Endothelial cell (in vitro differentiated cells): ENCODE measurements around the gene SLC38A6. TPM values are rescaled to one million over a fixed set of nuclear protein-coding genes. Genes with fewer than 3 reads are reported as not detected.

ENCODE experiments used
- DNase-seq: peaks from one replicate; pipeline ENCODE4 v3.0.0; 2021; ENCODE audit warnings: low spot score
- H3K27ac Mint-ChIP-seq: one replicate; pipeline ENCODE4 v1.8.0; 2021; ENCODE audit warnings: mixed read lengths, inconsistent platforms; ENCODE audit not compliant: unreplicated experiment
- H3K27me3 Mint-ChIP-seq: one replicate; pipeline ENCODE4 v1.8.0; 2021; ENCODE audit warnings: mild to moderate bottlenecking, moderate library complexity, mixed read lengths, inconsistent platforms; ENCODE audit not compliant: unreplicated experiment
- H3K36me3 Mint-ChIP-seq: one replicate; pipeline ENCODE4 v1.8.0; 2021; ENCODE audit warnings: mild to moderate bottlenecking, low read depth, mixed read lengths, inconsistent platforms; ENCODE audit not compliant: unreplicated experiment
- H3K4me1 Mint-ChIP-seq: one replicate; pipeline ENCODE4 v1.8.0; 2021; ENCODE audit warnings: mild to moderate bottlenecking, mixed read lengths, inconsistent platforms; ENCODE audit not compliant: unreplicated experiment
- H3K4me3 Mint-ChIP-seq: one replicate; pipeline ENCODE4 v1.8.0; 2021; ENCODE audit warnings: mild to moderate bottlenecking, mixed read lengths, inconsistent platforms; ENCODE audit not compliant: unreplicated experiment
- H3K9me3 Mint-ChIP-seq: one replicate; pipeline ENCODE4 v1.8.0; 2021; ENCODE audit warnings: mixed read lengths, inconsistent platforms; ENCODE audit not compliant: unreplicated experiment
- total RNA-seq: library from RNA; stranded (reverse); fragmentation: NEBNext Ultra II Directional; extraction: Animal tissue kit (Norgen Biotek cat#: 25700); gene quantifications from one replicate; pipeline ENCODE4 v1.2.1, GENCODE V29; 2021; ENCODE audit not compliant: unreplicated experiment
- TF ChIP-seq, protein P1 (sequence below): fragments of 200-600 bp; sonication (generic); IDR thresholded peaks from one replicate; pipeline ENCODE4 v1.5.0; 2021; ENCODE audit warnings: antibody characterized with exemption; ENCODE audit not compliant: unreplicated experiment

Gene SLC38A6
- total RNA-seq, 1 donor from 2014 or later, result 10.1 TPM

DNA sequence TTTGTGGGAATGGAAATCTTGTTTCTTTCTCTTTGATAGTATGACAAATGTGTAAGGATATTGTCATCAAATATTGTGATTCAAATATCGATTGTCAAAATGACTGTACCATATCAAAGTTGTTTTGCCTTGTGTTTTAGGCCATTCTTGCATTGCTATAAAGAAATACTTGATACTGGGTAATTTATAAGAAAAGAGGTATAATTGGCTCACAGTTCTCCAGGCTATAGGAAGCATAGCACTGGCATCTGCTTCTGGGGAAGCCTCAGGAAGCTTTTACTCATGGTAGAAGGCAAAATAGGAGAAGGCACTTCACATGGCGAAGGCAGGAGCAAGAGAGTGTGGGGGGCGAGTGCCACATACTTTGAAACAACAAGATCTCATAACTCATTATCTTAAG, 8.0 kb upstream of the SLC38A6 start:
- TF ChIP-seq, protein P1, sequence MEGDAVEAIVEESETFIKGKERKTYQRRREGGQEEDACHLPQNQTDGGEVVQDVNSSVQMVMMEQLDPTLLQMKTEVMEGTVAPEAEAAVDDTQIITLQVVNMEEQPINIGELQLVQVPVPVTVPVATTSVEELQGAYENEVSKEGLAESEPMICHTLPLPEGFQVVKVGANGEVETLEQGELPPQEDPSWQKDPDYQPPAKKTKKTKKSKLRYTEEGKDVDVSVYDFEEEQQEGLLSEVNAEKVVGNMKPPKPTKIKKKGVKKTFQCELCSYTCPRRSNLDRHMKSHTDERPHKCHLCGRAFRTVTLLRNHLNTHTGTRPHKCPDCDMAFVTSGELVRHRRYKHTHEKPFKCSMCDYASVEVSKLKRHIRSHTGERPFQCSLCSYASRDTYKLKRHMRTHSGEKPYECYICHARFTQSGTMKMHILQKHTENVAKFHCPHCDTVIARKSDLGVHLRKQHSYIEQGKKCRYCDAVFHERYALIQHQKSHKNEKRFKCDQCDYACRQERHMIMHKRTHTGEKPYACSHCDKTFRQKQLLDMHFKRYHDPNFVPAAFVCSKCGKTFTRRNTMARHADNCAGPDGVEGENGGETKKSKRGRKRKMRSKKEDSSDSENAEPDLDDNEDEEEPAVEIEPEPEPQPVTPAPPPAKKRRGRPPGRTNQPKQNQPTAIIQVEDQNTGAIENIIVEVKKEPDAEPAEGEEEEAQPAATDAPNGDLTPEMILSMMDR, result no peak
- H3K27ac Mint-ChIP-seq, result no peak overlapping the region
- H3K27me3 Mint-ChIP-seq, result no peaks in the 10 kb centered on the region
- no peaks in the 10 kb centered on the region for H3K9me3 Mint-ChIP-seq
- H3K4me3 Mint-ChIP-seq, result no peak overlapping the region
- no peak for DNase-seq
- no peaks in the 10 kb centered on the region for H3K36me3 Mint-ChIP-seq
- H3K4me1 Mint-ChIP-seq, result peaks cover 4% of the 10 kb centered on the region

DNA sequence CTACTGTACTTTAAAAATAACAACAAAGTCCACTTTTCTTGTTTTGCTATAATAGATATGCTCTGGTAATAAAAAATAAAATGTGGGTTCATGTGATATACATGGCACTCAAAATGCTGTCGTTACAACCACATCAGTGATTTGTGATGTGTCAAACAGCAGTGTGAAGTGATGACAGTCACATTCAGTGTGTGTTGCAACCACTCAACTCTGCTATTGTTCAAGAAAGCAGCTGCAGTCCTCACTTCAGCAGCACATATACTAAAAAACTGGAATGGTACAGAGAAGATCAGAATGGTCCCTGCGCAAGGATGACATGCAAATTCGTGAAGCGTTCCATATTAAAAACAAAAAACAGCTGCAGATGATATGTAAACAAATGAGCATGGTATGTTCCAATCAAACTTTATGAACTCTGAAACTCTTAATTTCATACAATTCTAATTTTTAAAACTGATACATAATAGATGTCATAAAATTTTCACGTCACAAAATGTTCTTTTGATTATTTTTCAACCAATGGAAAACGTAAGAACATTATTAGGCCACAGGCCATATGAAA, 6.9 kb upstream of the SLC38A6 start:
- DNase-seq, result no peak
- no peak overlapping the region for H3K27ac Mint-ChIP-seq
- no peaks in the 10 kb centered on the region for H3K27me3 Mint-ChIP-seq
- no peak overlapping the region for H3K4me3 Mint-ChIP-seq
- TF ChIP-seq, protein P1, result no peak
- H3K9me3 Mint-ChIP-seq, result no peaks in the 10 kb centered on the region
- H3K4me1 Mint-ChIP-seq, result peaks cover 4% of the 10 kb centered on the region
- H3K36me3 Mint-ChIP-seq, result no peaks in the 10 kb centered on the region

DNA sequence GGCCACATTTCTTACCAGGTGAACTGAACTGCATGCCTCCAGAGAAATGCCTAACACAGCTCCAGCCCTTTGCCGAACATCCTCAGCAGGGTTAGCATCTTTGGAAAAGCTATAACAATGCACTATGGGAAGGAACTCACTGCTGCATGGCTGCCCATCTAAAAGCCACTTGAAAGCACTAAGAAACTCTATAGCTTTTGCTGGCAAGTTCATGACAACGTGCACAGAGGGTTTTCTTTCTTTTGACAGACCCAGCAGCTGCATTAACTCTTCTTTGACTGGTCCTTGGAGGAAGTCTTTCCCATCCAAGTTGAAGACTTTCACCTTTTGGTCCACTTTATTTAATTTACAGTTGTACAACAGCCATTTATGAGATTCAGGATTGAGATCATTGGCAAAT, 5.5 kb upstream of the SLC38A6 start:
- Mint-ChIP-seq H3K27me3 (no peaks in the 10 kb centered on the region), H3K4me1 (peaks cover 4% of the 10 kb centered on the region), H3K9me3 (no peaks in the 10 kb centered on the region), H3K27ac (no peak overlapping the region), H3K4me3 (no peak overlapping the region), H3K36me3 (no peaks in the 10 kb centered on the region)
- no peak for DNase-seq
- TF ChIP-seq, protein P1, result no peak

DNA sequence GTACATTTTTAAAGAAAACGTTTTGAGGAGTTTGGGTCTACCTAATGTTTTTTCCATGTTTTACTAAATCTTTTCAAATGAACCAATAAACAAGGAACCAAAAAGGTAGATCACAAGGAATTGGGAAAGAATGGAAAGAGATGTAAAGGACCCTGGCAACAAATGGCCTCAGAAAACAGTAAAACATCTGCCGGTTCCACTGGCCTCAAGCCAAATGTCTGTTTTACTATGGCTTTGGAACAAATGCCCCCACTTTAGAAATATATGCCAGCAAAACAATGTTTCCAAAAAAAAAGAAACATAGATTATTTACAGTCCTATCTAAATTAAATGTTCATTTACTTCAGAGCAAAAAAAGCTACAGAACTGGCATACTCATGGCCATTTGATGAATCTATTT, 3.2 kb upstream of the SLC38A6 start:
- H3K27me3 Mint-ChIP-seq, result no peaks in the 10 kb centered on the region
- DNase-seq, result no peak
- H3K4me1 Mint-ChIP-seq, result no peaks in the 10 kb centered on the region
- H3K36me3 Mint-ChIP-seq, result no peaks in the 10 kb centered on the region
- TF ChIP-seq, protein P1, result no peak
- no peak overlapping the region for H3K4me3 Mint-ChIP-seq
- H3K9me3 Mint-ChIP-seq, result no peaks in the 10 kb centered on the region
- H3K27ac Mint-ChIP-seq, result no peak overlapping the region

DNA sequence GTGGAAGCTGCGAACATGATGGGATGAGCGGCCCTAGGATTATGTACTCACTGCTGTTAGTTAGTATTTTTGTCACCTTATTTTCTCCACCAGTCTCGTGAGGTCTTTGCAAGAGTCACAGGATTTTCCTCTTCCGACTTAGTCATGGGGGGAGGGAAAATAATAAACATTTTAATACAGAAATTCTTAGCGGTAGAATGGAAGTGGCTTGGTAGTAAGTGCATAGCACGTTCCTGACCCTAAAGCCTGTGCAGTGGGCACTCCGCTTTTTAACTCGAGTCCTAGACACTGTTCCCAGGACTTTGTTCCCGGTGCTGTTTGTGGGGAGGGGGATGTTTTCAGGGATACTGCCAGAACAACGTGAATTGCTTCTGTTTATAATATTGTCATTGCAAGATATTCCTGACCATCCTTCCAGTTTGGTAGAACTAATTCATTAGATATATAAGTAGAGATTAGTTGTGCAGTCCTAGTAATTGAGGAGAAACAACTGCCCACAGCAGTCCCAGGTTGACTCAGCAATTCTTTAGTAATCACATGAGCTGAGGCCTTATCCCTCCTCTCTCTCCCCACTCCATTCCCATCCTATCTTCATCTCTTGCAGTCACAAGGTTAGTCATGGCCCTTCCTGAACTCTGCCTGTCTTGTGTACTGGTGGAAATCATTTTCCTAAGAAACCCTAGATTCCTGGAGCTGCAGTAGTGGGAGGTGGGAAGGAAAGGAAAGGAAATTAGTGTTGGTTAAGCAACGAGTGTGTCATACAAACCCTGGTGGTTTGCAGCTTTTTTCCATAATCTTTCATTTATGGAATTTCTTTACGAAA, 799 bp downstream of the SLC38A6 start:
- Mint-ChIP-seq H3K4me3 (no peak overlapping the region), H3K27ac (no peak overlapping the region), H3K4me1 (no peaks in the 10 kb centered on the region), H3K9me3 (no peaks in the 10 kb centered on the region), H3K36me3 (no peaks in the 10 kb centered on the region), H3K27me3 (no peaks in the 10 kb centered on the region)
- no peak for DNase-seq
- TF ChIP-seq, protein P1, result no peak
